DND-41 (cell line): Measurements from ENCODE around the gene PRDM15.
A peak's percentile ranks its signal among the peaks of the same experiment; 100 is the strongest.

ENCODE experiments used
- ATAC-seq: fragments of 200-7000 bp; cut with Tn5 transposase; 3 replicates; pipeline ENCODE4 v1.9.1; 2021; ENCODE audit warnings: low read depth; ENCODE audit not compliant: insufficient read depth
- DNase-seq: peaks from one replicate; pipeline ENCODE4 v3.0.0-alpha.2; 2020
- H2AFZ ChIP-seq: 2 replicates; pipeline ENCODE4 v1.6.0; 2012; ENCODE audit warnings: low read depth, low read length
- H3K27ac ChIP-seq: 2 replicates; pipeline ENCODE4 v1.5.1; 2012; ENCODE audit warnings: low read length, inconsistent platforms
- H3K27me3 ChIP-seq: fragments of 200-600 bp; sonication (generic); 2 replicates; pipeline ENCODE4 v1.6.0; 2012; ENCODE audit warnings: low read length, mild to moderate bottlenecking, inconsistent platforms; ENCODE audit not compliant: insufficient read depth, poor library complexity
- H3K36me3 ChIP-seq: 2 replicates; pipeline ENCODE4 v1.5.1; 2012; ENCODE audit warnings: low read length, inconsistent platforms; ENCODE audit not compliant: insufficient read depth
- H3K4me1 ChIP-seq: 2 replicates; pipeline ENCODE4 v1.5.1; 2012; ENCODE audit warnings: mild to moderate bottlenecking, low read length; ENCODE audit not compliant: insufficient read depth
- H3K4me2 ChIP-seq: 2 replicates; pipeline ENCODE4 v1.6.0; 2012; ENCODE audit warnings: mild to moderate bottlenecking, moderate library complexity, low read length, inconsistent platforms; ENCODE audit not compliant: insufficient read depth
- H3K4me3 ChIP-seq, 2 experiments: fragments of 200-600 bp in 1 of 2; shearing (Covaris generic) in 1 of 2; 2 replicates each; pipeline ENCODE4 v1.5.1; 2012 to 2016; ENCODE audit warnings: inconsistent platforms in 2 of 2, low read length in 2 of 2, mild to moderate bottlenecking in 2 of 2, low read depth in 1 of 2, moderate library complexity in 1 of 2
- H3K79me2 ChIP-seq: 2 replicates; pipeline ENCODE4 v1.6.0; 2012; ENCODE audit warnings: low read length, inconsistent platforms; ENCODE audit not compliant: insufficient read depth
- H3K9ac ChIP-seq: 2 replicates; pipeline ENCODE4 v1.6.0; 2012; ENCODE audit warnings: low read depth, mild to moderate bottlenecking, inconsistent platforms, low read length, moderate library complexity
- H3K9me3 ChIP-seq: 2 replicates; pipeline ENCODE4 v1.5.1; 2012; ENCODE audit warnings: low read length, moderate library complexity, mild to moderate bottlenecking, inconsistent platforms; ENCODE audit not compliant: insufficient read depth, severe bottlenecking
- H4K20me1 ChIP-seq: 2 replicates; pipeline ENCODE4 v1.6.0; 2012; ENCODE audit warnings: low read length; ENCODE audit not compliant: insufficient read depth
- EZH2 ChIP-seq: IDR thresholded peaks from 3 replicates; pipeline ENCODE4 v1.6.1; 2012; ENCODE audit warnings: borderline replicate concordance, low read depth, mild to moderate bottlenecking, moderate library complexity, low read length, inconsistent platforms; ENCODE audit not compliant: severe bottlenecking
- TF ChIP-seq, protein P1 (sequence below): IDR thresholded peaks from 2 replicates; pipeline ENCODE4 v1.5.1; 2012; ENCODE audit warnings: borderline replicate concordance, low read length, moderate library complexity, mild to moderate bottlenecking; ENCODE audit not compliant: poor library complexity, severe bottlenecking; ENCODE audit errors: extremely low read depth

Gene PRDM15

DNA sequence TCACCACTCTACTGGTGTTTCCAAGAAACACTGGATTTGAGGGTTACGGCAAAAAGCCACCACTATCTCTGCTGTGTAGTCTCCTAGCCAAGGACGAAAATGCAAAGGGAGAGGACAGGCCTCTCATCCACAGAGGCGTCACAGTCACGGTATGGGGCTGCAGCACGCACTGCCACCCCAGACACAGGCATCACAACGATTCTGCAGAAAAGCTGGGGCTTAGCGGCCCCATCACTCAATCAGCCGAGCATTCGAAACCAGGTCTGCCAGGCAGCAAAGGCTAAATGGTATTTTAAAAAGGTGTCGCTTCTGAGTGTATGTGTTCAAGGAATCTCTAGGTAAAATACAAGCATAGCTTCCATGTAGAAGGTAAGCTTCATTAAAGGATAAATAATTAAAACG, 113.7 kb downstream of the PRDM15 start:
- Histone ChIP-seq H3K79me2 (peaks cover 27% of the 10 kb centered on the region), H3K4me2 (peak overlapping the region; percentile 53), H3K9ac (peak overlapping the region; percentile 63), H4K20me1 (no peaks in the 10 kb centered on the region), H3K4me1 (peaks cover 99% of the 10 kb centered on the region), H3K27me3 (no peaks in the 10 kb centered on the region), H3K36me3 (no peaks in the 10 kb centered on the region), H3K27ac (peak overlapping the region; percentile 96), H2AFZ (no peak overlapping the region; the same call in 1 of the 2 replicates), H3K9me3 (peaks cover 7% of the 10 kb centered on the region), H3K4me3 (no peak overlapping the region)
- TF ChIP-seq EZH2, result no peak
- TF ChIP-seq, protein P1, sequence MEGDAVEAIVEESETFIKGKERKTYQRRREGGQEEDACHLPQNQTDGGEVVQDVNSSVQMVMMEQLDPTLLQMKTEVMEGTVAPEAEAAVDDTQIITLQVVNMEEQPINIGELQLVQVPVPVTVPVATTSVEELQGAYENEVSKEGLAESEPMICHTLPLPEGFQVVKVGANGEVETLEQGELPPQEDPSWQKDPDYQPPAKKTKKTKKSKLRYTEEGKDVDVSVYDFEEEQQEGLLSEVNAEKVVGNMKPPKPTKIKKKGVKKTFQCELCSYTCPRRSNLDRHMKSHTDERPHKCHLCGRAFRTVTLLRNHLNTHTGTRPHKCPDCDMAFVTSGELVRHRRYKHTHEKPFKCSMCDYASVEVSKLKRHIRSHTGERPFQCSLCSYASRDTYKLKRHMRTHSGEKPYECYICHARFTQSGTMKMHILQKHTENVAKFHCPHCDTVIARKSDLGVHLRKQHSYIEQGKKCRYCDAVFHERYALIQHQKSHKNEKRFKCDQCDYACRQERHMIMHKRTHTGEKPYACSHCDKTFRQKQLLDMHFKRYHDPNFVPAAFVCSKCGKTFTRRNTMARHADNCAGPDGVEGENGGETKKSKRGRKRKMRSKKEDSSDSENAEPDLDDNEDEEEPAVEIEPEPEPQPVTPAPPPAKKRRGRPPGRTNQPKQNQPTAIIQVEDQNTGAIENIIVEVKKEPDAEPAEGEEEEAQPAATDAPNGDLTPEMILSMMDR, result no peak
- DNase-seq (peak; percentile 81), ATAC-seq (peak; percentile 58)

DNA sequence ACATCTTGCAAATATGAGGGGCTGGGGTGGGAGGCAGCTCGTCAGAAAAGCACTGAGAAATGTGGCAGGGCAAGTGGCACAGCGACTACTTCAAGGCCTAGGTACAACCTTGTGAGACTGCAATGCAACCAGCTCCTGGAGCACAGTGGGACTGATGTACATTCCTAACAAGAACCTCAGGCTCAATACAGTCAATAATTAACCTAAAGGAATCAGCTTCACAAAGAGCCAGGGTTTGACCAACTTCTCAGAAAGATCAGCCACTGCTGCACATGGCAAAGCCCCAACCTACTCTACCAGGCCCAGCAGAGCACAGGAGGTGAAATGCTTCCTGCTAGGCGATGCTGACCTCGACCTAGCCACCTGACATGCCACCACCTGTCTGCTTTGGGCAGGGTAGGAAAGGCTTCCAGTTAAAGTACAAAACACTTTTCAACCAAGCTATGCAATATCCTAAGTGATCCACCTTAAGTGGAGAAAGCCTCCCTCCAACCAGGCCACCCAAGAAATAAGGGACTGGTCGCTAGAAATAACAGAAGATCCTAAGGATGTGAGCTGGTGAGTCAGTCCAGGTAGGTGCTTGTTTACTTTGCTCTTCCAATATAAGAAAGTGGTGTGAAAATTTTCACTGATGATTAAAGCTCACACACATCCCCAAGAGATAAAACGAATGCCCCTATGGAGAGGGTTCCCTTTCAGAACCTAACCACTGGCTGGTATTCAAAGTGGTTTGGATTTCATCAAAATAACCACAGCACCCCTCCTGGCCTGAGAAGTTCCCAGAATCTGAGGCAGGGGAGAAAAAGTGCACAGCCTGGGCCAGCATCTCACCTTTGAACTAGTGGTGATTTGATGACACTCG, 114.4 kb downstream of the PRDM15 start:
- H2AFZ ChIP-seq, result peak overlapping the region; percentile 40; the same call in 1 of the 2 replicates
- peak overlapping the region; percentile 63 for H3K9ac ChIP-seq
- no peaks in the 10 kb centered on the region for H3K27me3 ChIP-seq
- no peaks in the 10 kb centered on the region for H4K20me1 ChIP-seq
- peaks cover 3% of the 10 kb centered on the region for H3K9me3 ChIP-seq
- peaks cover 24% of the 10 kb centered on the region for H3K79me2 ChIP-seq
- peak overlapping the region; percentile 53 for H3K4me2 ChIP-seq
- peak; percentile 54 for ATAC-seq
- H3K4me1 ChIP-seq, result peaks cover 95% of the 10 kb centered on the region
- H3K4me3 ChIP-seq, result peak overlapping the region in 1 of 2 experiments; percentile 31; a peak in 2 of 4 replicates
- DNase-seq, result peak; percentile 55
- H3K36me3 ChIP-seq, result no peaks in the 10 kb centered on the region
- TF ChIP-seq EZH2, result no peak
- TF ChIP-seq, protein P1, result peak; percentile 34
- peak overlapping the region; percentile 96 for H3K27ac ChIP-seq

DNA sequence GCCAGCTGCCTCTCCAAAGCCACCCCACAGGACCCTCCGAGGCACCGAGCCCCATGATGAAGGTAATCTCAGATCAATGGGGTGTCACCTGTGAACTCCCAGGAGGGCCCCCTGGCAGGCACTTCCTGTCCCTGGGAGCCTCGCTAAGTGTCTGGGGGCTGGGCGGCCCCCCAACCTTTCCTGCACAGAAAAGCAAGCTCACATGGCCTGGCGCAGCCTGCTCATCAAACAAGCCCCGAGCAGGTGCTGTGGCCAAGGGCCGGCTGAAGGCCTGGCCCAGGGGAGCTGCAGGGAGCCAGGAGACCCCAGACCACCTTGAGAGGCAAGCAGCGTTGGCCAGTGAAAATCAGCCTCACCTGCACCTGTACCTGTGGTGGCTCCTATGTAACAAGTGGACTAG, 115.1 kb downstream of the PRDM15 start:
- H3K27ac ChIP-seq, result peak overlapping the region; percentile 96
- no peak for TF ChIP-seq EZH2
- TF ChIP-seq, protein P1, result no peak
- no peaks in the 10 kb centered on the region for H4K20me1 ChIP-seq
- peak; percentile 47 for DNase-seq
- H3K9ac ChIP-seq, result peak overlapping the region; percentile 63
- ATAC-seq, result no peak
- H3K4me2 ChIP-seq, result peak overlapping the region; percentile 53
- H3K4me3 ChIP-seq, result peak overlapping the region in 1 of 2 experiments; percentile 31; a peak in 1 of 4 replicates
- H3K9me3 ChIP-seq, result no peaks in the 10 kb centered on the region
- H3K4me1 ChIP-seq, result peaks cover 93% of the 10 kb centered on the region
- peaks cover 24% of the 10 kb centered on the region for H3K79me2 ChIP-seq
- no peaks in the 10 kb centered on the region for H3K36me3 ChIP-seq
- H3K27me3 ChIP-seq, result no peaks in the 10 kb centered on the region
- no peak overlapping the region for H2AFZ ChIP-seq
